Activated CD4-positive, alpha-beta T cell treated with anti-CD3 and anti-CD28 coated beads, Interleukin-2, amount 50 U/mL, for 1 hour (primary cell): ENCODE results near the gene CST7.

Experiments
- DNase-seq: peaks from one replicate; pipeline ENCODE4 v3.0.0-alpha.2; 2020

Gene CST7

GRCh38 chr20:25006431-25007167, 57.5 kb downstream of the CST7 start:
- DNase-seq = no peak

GRCh38 chr20:25007491-25008305, 58.6 kb downstream of the CST7 start:
- DNase-seq = no peak

- DNase-seq = no peak
Observed at GRCh38 chr20:25008388-25009217, 59.5 kb downstream of the CST7 start.
